Anterior cingulate cortex (tissue), 58 donors: ENCODE measurements around the gene GNB1L.
"Not testable (repeated sequence)": the region's sequence is repeated elsewhere in the genome, so short reads cannot be mapped to it uniquely, and the experiment has no call there.

Source experiments
- DNase-seq, 58 donors: peaks; one replicate each; lab custom pipeline; 2025; lab: John Stamatoyannopoulos, UW

The GNB1L gene

DNA sequence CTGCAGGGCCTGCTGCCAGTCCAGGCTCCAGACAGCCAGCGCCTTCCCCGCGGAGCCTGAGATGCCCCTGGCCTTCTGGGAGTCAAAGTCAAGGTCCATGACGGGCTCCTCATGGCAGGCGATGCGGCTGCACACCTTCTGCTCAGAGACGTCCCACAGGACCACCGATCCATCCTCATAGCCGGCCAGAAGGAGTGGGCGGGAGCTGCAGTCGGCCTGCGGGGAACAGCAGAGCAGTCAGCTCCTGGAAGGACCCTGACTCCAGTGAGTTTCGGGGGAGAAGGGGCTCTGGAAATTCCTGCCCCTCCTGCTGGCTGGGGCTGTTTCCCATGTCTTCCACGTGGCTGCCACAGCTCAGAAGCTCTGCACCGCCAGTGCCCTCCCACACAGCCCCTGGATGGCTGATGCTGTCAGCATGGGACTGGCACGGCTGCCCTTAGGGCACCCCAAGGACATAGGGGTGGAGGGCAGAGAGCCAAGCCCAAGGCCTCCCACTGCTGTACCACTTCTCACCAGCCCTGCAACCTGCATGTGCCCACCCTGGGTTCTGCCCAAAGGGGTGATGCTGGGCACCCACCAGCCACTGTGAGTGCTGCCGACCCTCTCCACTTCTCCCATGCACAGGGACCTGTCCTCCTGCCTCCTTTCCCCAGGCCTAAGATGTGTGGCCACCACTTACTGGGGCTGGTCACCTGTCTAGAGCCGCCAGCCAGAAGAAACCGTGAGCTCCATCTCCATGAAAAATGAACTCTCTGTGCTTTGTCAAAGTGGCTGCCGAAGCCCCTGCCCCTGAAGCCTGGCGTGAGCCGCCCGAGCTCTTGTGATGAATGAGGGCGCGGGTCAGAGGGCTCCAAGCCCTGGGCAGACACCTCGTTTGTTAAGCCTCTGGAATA, 52.4 kb downstream of the GNB1L start:
- DNase-seq = no peak

- no peak for DNase-seq
These were observed 53.2 kb downstream of the GNB1L start for GRCh38 chr22:19801340-19802000.

DNA sequence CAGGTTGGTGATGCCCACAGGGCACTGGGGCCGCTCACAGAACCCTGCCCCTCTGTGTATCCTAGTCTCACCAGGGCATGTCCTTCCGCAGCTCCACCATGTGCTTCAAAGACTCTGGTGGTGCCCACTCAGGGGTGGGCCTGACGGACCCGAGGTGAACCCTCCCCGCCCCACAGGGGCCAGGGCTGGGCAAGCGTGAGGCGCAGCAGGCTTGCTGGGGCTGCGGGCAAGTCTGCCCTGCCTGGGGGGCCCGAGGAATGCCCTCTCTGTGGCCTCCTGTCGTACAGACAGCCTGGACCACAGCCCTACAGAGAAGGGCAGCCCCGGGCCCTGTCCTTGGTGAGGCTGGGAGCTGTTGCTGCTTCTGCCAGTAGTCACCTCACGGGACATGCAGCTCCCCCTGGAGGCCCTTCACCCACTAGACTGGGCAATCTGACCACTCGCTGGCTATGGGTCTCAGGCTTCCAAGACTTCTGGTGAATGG, 53.9 kb downstream of the GNB1L start:
- DNase-seq = no peak

DNA sequence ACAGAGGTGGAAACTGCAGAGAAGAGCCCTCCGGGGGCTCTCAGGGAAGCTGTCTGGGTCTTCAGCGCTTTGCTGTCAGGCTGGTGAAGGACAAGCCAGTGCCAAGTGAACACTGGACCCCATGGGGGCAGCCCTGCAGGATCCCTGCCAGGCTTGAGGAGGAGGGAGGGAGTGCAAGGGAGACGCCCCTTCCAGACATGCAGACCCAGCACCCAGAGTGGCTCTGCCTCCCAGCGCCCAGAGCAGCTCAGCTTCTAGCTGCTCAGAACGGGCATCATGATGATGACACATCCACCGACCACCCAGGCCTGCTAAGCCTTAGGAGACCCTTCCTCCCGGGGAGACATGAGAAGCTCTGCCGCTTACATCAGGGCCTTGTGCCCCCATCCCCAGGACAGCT, 54.4 kb downstream of the GNB1L start:
- DNase-seq = no peak

- no peak for DNase-seq
These were observed 55.1 kb downstream of the GNB1L start for GRCh38 chr22:19799322-19800190.

DNA sequence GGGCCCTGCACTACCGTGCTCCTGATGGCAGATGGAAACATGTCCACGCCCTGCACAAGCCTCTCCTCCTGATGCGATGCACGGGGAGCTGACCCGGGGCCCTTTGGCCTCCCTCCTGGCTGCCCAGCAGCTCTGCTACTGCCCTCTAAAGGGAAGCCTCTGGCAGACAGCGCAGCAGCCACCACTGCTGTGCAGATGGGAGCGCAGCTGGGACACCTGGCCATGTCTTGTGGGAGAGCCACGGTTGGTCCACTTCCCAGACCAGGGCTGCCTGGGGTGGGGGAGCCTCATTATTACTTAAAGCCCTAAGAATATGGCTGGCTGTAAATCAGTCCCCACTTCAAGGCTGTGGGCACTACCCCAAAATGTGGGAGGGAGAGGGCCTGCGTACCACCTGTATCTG, 55.8 kb downstream of the GNB1L start:
- DNase-seq = no peak

- DNase-seq = no peak
These were observed 56.5 kb downstream of the GNB1L start for GRCh38 chr22:19798003-19798665.

- no peak for DNase-seq
These were observed 57.3 kb downstream of the GNB1L start for GRCh38 chr22:19797086-19798002.

- no peak for DNase-seq
These were observed 58.5 kb downstream of the GNB1L start for GRCh38 chr22:19796160-19796559.

- peak in 1 of 58 donors; percentile 16 for DNase-seq
These were observed 59.1 kb downstream of the GNB1L start for GRCh38 chr22:19795617-19796008.

- no peak for DNase-seq
These were observed 60.9 kb downstream of the GNB1L start for GRCh38 chr22:19793661-19794310.

- no peak for DNase-seq
These were observed 61.5 kb downstream of the GNB1L start for GRCh38 chr22:19793161-19793560.

DNA sequence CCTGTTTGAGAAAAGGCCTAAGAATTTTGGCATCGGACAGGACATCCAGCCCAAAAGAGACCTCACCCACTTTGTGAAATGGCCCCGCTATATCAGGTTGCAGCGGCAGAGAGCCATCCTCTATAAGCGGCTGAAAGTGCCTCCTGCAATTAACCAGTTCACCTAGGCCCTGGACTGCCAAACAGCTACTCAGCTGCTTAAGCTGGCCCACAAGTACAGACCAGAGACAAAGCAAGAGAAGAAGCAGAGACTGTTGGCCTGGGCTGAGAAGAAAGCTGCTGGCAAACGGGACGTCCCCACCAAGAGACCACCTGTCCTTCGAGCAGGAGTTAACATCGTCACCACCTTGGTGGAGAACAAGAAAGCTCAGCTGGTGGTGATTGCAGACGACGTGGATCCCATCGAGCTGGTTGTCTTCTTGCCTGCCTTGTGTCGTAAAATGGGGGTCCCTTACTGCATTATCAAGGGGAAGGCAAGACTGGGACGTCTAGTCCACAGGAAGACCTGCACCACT, 62.2 kb downstream of the GNB1L start:
- not testable (repeated sequence) for DNase-seq

- no peak for DNase-seq
These were observed 62.8 kb downstream of the GNB1L start for GRCh38 chr22:19791894-19792293.

DNA sequence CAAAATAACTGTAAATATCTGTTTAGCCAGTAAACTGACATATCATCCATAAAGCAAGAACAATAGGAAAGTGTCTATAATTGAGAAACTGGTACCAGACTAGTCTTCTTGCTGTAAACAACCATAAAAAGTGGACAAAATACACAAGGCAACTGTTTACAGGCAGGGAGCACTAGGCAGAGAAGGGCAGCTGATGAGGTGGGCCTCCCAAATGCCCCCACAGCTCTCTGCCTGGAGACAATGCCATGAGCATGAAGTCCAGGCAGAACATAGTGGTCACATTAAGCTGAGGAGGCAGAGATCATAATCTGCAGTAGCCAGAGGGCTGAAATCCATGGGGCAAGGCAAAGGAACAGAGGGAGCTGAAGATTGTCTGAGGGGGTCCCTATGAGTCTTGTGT, 63.4 kb downstream of the GNB1L start:
- no peak for DNase-seq

- DNase-seq = no peak
These were observed 64.8 kb downstream of the GNB1L start for GRCh38 chr22:19789828-19790227.

GRCh38 chr22:19789406-19789805, 65.3 kb downstream of the GNB1L start:
- DNase-seq = no peak

GRCh38 chr22:19788661-19789225, 65.9 kb downstream of the GNB1L start:
- no peak for DNase-seq
